Gastroesophageal sphincter (tissue), 3 donors: ENCODE results near the gene LSAMP.

ENCODE experiments used
- POLR2A ChIP-seq, 2 donors: fragments of 450-650 bp; IDR thresholded peaks; one replicate each; pipeline ENCODE4 v1.6.1; 2017; ENCODE audit warnings: antibody characterized with exemption in 2 of 2, mild to moderate bottlenecking in 2 of 2, moderate library complexity in 1 of 2
- TF ChIP-seq, protein P1 (sequence below), 4 experiments: fragments of 200-600 bp in 2 of 4; fragments of 450-650 bp in 2 of 4; sonication (generic) in 1 of 4; IDR thresholded peaks; one replicate each; pipeline ENCODE4 v1.5.1; 2017 to 2019; ENCODE audit warnings: antibody characterized with exemption in 4 of 4, mild to moderate bottlenecking in 2 of 4, moderate library complexity in 2 of 4

DNA sequence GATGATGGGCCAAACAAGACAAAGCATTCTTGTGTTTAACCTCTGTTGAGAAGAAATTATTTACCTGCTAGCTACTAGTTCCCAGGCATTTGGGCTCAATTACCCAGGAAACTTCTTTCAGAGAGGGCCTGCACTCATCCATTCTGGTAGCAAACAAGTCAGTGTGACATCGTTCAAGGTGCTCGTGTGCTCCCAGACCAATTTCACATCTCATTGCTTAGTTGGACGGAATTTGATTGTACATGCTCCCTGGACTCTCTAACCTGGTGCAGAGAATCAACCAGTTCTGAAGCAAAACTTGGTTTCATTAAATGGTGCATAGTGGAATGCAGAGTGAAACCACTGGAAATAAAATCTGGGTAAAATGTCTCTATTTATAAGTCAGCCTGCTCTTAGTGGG, 392.7 kb downstream of the LSAMP start:
- TF ChIP-seq, protein P1, sequence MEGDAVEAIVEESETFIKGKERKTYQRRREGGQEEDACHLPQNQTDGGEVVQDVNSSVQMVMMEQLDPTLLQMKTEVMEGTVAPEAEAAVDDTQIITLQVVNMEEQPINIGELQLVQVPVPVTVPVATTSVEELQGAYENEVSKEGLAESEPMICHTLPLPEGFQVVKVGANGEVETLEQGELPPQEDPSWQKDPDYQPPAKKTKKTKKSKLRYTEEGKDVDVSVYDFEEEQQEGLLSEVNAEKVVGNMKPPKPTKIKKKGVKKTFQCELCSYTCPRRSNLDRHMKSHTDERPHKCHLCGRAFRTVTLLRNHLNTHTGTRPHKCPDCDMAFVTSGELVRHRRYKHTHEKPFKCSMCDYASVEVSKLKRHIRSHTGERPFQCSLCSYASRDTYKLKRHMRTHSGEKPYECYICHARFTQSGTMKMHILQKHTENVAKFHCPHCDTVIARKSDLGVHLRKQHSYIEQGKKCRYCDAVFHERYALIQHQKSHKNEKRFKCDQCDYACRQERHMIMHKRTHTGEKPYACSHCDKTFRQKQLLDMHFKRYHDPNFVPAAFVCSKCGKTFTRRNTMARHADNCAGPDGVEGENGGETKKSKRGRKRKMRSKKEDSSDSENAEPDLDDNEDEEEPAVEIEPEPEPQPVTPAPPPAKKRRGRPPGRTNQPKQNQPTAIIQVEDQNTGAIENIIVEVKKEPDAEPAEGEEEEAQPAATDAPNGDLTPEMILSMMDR (IDR thresholded peaks at IDR 0.05) = no peak
- TF ChIP-seq POLR2A (IDR thresholded peaks at IDR 0.05) = no peak
